GM06990 (cell line): ENCODE measurements around the gene TMEM196.

ENCODE experiments used
- DNase-seq: peaks from one replicate; pipeline ENCODE4 v3.0.0-alpha.2; 2011; ENCODE audit not compliant: insufficient read length; ENCODE audit errors: extremely low read depth
- H3K27me3 ChIP-seq: replicated peaks from 2 replicates; pipeline ENCODE4 v1.6.0; 2011; ENCODE audit warnings: low read length; ENCODE audit not compliant: control insufficient read depth, insufficient read depth
- H3K36me3 ChIP-seq: 2 replicates; pipeline ENCODE4 v1.5.1; 2011; ENCODE audit warnings: low read length; ENCODE audit not compliant: control insufficient read depth, insufficient read depth
- H3K4me3 ChIP-seq: replicated peaks from 2 replicates; pipeline ENCODE4 v1.5.1; 2011; ENCODE audit warnings: low read depth, mild to moderate bottlenecking, control low read depth, low read length
- CTCF ChIP-seq: IDR thresholded peaks from 2 replicates; pipeline ENCODE4 v1.5.1; 2011; ENCODE audit warnings: low read length, control low read depth, mild to moderate bottlenecking, inconsistent platforms; ENCODE audit not compliant: insufficient read depth, poor library complexity, severe bottlenecking

Gene TMEM196

GRCh38 chr7:19754521-19755116 lies 18.8 kb downstream of the TMEM196 start:
- no peak overlapping the region for H3K4me3 ChIP-seq
- peak; percentile 61 for TF ChIP-seq CTCF
- DNase-seq, result peak; percentile 36
- no peaks in the 10 kb centered on the region for H3K36me3 ChIP-seq
- no peaks in the 10 kb centered on the region for H3K27me3 ChIP-seq

- DNase-seq, result no peak
- Histone ChIP-seq H3K27me3 (no peaks in the 10 kb centered on the region), H3K36me3 (no peaks in the 10 kb centered on the region), H3K4me3 (no peak overlapping the region)
- TF ChIP-seq CTCF, result no peak
Observed at GRCh38 chr7:19752020-19752419, 21.4 kb downstream of the TMEM196 start.

- no peak for TF ChIP-seq CTCF
- H3K36me3 ChIP-seq, result no peaks in the 10 kb centered on the region
- no peaks in the 10 kb centered on the region for H3K27me3 ChIP-seq
- no peak for DNase-seq
- no peak overlapping the region for H3K4me3 ChIP-seq
Observed at GRCh38 chr7:19749658-19750057, 23.8 kb downstream of the TMEM196 start.

- Histone ChIP-seq H3K4me3 (no peak overlapping the region), H3K27me3 (no peaks in the 10 kb centered on the region), H3K36me3 (no peaks in the 10 kb centered on the region)
- peak; percentile 46 for TF ChIP-seq CTCF
- no peak for DNase-seq
Observed at GRCh38 chr7:19747740-19748339, 25.6 kb downstream of the TMEM196 start.

- DNase-seq, result no peak
- Histone ChIP-seq H3K4me3 (no peak overlapping the region), H3K36me3 (no peaks in the 10 kb centered on the region), H3K27me3 (no peaks in the 10 kb centered on the region)
- TF ChIP-seq CTCF, result no peak
Observed at GRCh38 chr7:19744075-19744474, 29.3 kb downstream of the TMEM196 start.
